H1 (cell line): ENCODE data around the gene KRTAP5-6. TPM values are rescaled to one million over a fixed set of nuclear protein-coding genes. Genes with fewer than 3 reads are reported as not detected.

Experiments used
- CTCF ChIA-PET: fragments of 300-600 bp; sonication (Branson Sonifier 250); formaldehyde crosslinking; loops from one replicate; lab custom pipeline; 2021; ENCODE audit not compliant: partially characterized antibody; lab: Charles Lee
- POLR2A ChIA-PET: fragments of 300-600 bp; sonication (Branson Sonifier 250); formaldehyde crosslinking; loops from one replicate; lab custom pipeline; 2021; ENCODE audit warnings: inconsistent platforms; ENCODE audit not compliant: partially characterized antibody; lab: Charles Lee
- DNase-seq, 2 experiments: peaks; one replicate each; pipeline versions ENCODE4 v3.0.0 to v3.0.0-alpha.2; 2010 to 2022; ENCODE audit warnings: low spot score in 2 of 2, low read depth in 1 of 2, mixed read lengths in 1 of 2
- FAIRE-seq: peaks from 2 replicates; lab custom pipeline; 2011; peaks lifted over from hg19 to GRCh38; lab: Jason Lieb, UNC
- H2AFZ ChIP-seq: 2 replicates; pipeline ENCODE4 v1.8.1; 2012; ENCODE audit warnings: low read length, inconsistent platforms
- H2AK5ac ChIP-seq: 2 replicates; pipeline ENCODE4 v1.6.1; 2013; ENCODE audit warnings: low read depth, low read length
- H2BK120ac ChIP-seq: replicated peaks from 2 replicates; pipeline ENCODE3; 2013; ENCODE audit warnings: low read depth, low read length, inconsistent platforms
- H2BK12ac ChIP-seq: 2 replicates; pipeline ENCODE4 v1.6.1; 2013; ENCODE audit warnings: low read depth, low read length
- H2BK15ac ChIP-seq: 2 replicates; pipeline ENCODE4 v1.6.1; 2013; ENCODE audit warnings: low read length
- H2BK20ac ChIP-seq: 2 replicates; pipeline ENCODE4 v1.6.1; 2013; ENCODE audit warnings: low read length
- H2BK5ac ChIP-seq: 2 replicates; pipeline ENCODE4 v1.6.1; 2013; ENCODE audit warnings: low read depth, low read length
- H3K14ac ChIP-seq: 2 replicates; pipeline ENCODE4 v1.6.1; 2013; ENCODE audit warnings: inconsistent platforms; ENCODE audit not compliant: insufficient read length
- H3K18ac ChIP-seq: 2 replicates; pipeline ENCODE4 v1.6.1; 2013; ENCODE audit warnings: low read length; ENCODE audit errors: extremely low read depth
- H3K23ac ChIP-seq: 2 replicates; pipeline ENCODE4 v1.6.1; 2013; ENCODE audit warnings: inconsistent platforms; ENCODE audit not compliant: insufficient read length
- H3K23me2 ChIP-seq: 2 replicates; pipeline ENCODE4 v1.6.1; 2013; ENCODE audit warnings: low read depth, low read length
- H3K27ac ChIP-seq: 2 replicates; pipeline ENCODE4 v1.6.1; 2011; ENCODE audit warnings: low read depth, low read length, inconsistent platforms
- H3K27me3 ChIP-seq, 4 experiments: replicated peaks in 1 of 4; 1 replicate in 1 of 4; 2 replicates in 3 of 4; pipeline versions ENCODE4 v1.6.1 to v1.8.1; 2011 to 2013; ENCODE audit warnings: low read length in 3 of 4, mild to moderate bottlenecking in 3 of 4, inconsistent platforms in 2 of 4, mixed read lengths in 2 of 4, moderate library complexity in 1 of 4; ENCODE audit not compliant: control insufficient read depth in 3 of 4, insufficient read depth in 3 of 4; ENCODE audit errors: extremely low read depth in 1 of 4
- H3K36me3 ChIP-seq, 4 experiments: 2 replicates each; pipeline versions ENCODE4 v1.6.1 to v1.8.1; 2011 to 2013; ENCODE audit warnings: mild to moderate bottlenecking in 4 of 4, low read length in 3 of 4, moderate library complexity in 2 of 4, control low read depth in 1 of 4, inconsistent platforms in 1 of 4; ENCODE audit not compliant: insufficient read depth in 4 of 4, control insufficient read depth in 2 of 4
- H3K4ac ChIP-seq: replicated peaks from 2 replicates; pipeline ENCODE3; 2013; ENCODE audit warnings: low read length, low read depth, mixed read lengths, inconsistent platforms; ENCODE audit not compliant: insufficient read length
- H3K4me1 ChIP-seq, 4 experiments: replicated peaks in 1 of 4; 1 replicate in 1 of 4; 2 replicates in 3 of 4; pipeline versions ENCODE4 v1.6.1 to v1.8.1; 2011 to 2013; ENCODE audit warnings: low read length in 3 of 4, inconsistent platforms in 2 of 4, mixed read lengths in 1 of 4; ENCODE audit not compliant: insufficient read depth in 4 of 4, control insufficient read depth in 3 of 4
- H3K4me2 ChIP-seq, 2 experiments: 2 replicates each; pipeline versions ENCODE4 v1.6.1 to v1.8.1; 2011 to 2013; ENCODE audit warnings: low read depth in 2 of 2, low read length in 2 of 2, control low read depth in 1 of 2, inconsistent platforms in 1 of 2, mild to moderate bottlenecking in 1 of 2; ENCODE audit not compliant: insufficient read depth in 1 of 2
- H3K4me3 ChIP-seq, 4 experiments: fragments of 200-600, 300-600 bp in 1 of 4; sonication (generic), shearing (Covaris generic), sonication (Bioruptor Twin) in 1 of 4; 2 replicates each; pipeline versions ENCODE4 v1.5.1 to v1.8.1; 2011 to 2016; ENCODE audit warnings: low read length in 4 of 4, low read depth in 3 of 4, control low read depth in 2 of 4, inconsistent platforms in 2 of 4, mild to moderate bottlenecking in 2 of 4, mixed read lengths in 1 of 4, moderate library complexity in 1 of 4; ENCODE audit not compliant: insufficient read depth in 2 of 4; ENCODE audit errors: extremely low read depth in 1 of 4
- H3K56ac ChIP-seq: replicated peaks from 2 replicates; pipeline ENCODE3; 2013; ENCODE audit warnings: low read depth, mild to moderate bottlenecking, mixed read lengths, low read length, inconsistent platforms; ENCODE audit not compliant: insufficient read length
- H3K79me1 ChIP-seq: 2 replicates; pipeline ENCODE4 v1.6.1; 2013; ENCODE audit warnings: low read depth, low read length, control low read depth
- H3K79me2 ChIP-seq, 2 experiments: 2 replicates each; pipeline versions ENCODE4 v1.6.1 to v1.8.1; 2012 to 2013; ENCODE audit warnings: low read length in 2 of 2, mild to moderate bottlenecking in 2 of 2, inconsistent platforms in 1 of 2; ENCODE audit not compliant: insufficient read depth in 2 of 2, control insufficient read depth in 1 of 2
- H3K9ac ChIP-seq, 4 experiments: replicated peaks in 1 of 4; 1 replicate in 1 of 4; 2 replicates in 3 of 4; pipeline versions ENCODE4 v1.6.1 to v1.8.1; 2011 to 2013; ENCODE audit warnings: low read depth in 3 of 4, low read length in 3 of 4, control low read depth in 2 of 4, mild to moderate bottlenecking in 2 of 4, moderate library complexity in 2 of 4, inconsistent platforms in 1 of 4; ENCODE audit errors: extremely low read depth in 1 of 4
- H3K9me3 ChIP-seq, 2 experiments: 2 replicates each; pipeline versions ENCODE4 v1.6.1 to v1.8.1; 2012 to 2013; ENCODE audit warnings: mild to moderate bottlenecking in 2 of 2, moderate library complexity in 2 of 2, control low read depth in 1 of 2, inconsistent platforms in 1 of 2, low read depth in 1 of 2, low read length in 1 of 2, mixed read lengths in 1 of 2; ENCODE audit not compliant: insufficient read depth in 2 of 2
- H4K20me1 ChIP-seq, 2 experiments: replicated peaks in 1 of 2; 2 replicates each; pipeline versions ENCODE3 to v1.8.1; 2011 to 2013; ENCODE audit warnings: inconsistent platforms in 2 of 2, low read length in 2 of 2, mild to moderate bottlenecking in 1 of 2; ENCODE audit not compliant: insufficient read depth in 2 of 2, control insufficient read depth in 1 of 2
- H4K5ac ChIP-seq: 2 replicates; pipeline ENCODE4 v1.6.1; 2013; ENCODE audit warnings: low read length, low read depth, mixed read lengths, inconsistent platforms; ENCODE audit not compliant: insufficient read length
- H4K8ac ChIP-seq: 2 replicates; pipeline ENCODE4 v1.8.0; 2013; ENCODE audit warnings: mild to moderate bottlenecking, moderate library complexity, low read length, inconsistent platforms; ENCODE audit not compliant: insufficient read depth; ENCODE audit errors: extremely low read depth
- H4K91ac ChIP-seq: replicated peaks from 2 replicates; pipeline ENCODE3; 2013; ENCODE audit warnings: low read length, mixed read lengths, inconsistent platforms; ENCODE audit not compliant: insufficient read length
- CBX5 ChIP-seq: fragments of 300-800, 300-1000 bp; sonication (generic); IDR thresholded peaks from 2 replicates; pipeline ENCODE4 v1.7.1; 2016; ENCODE audit warnings: antibody characterized with exemption, low read length, low read depth
- JUND ChIP-seq: IDR thresholded peaks from 2 replicates; pipeline ENCODE4 v1.6.1; 2011; ENCODE audit warnings: mild to moderate bottlenecking, improper control_type of control experiment, low read length
- NANOG ChIP-seq: IDR thresholded peaks from 2 replicates; pipeline ENCODE4 v1.6.1; 2011; ENCODE audit warnings: low read length, low read depth, mild to moderate bottlenecking, inconsistent platforms; ENCODE audit not compliant: insufficient read depth, poor library complexity, severe bottlenecking
- NRF1 ChIP-seq: IDR thresholded peaks from 2 replicates; pipeline ENCODE4 v1.6.1; 2011; ENCODE audit warnings: mild to moderate bottlenecking, low read depth, low read length, improper control_type of control experiment
- PHF8 ChIP-seq: fragments of 200-600 bp; sonication (generic); conservative IDR thresholded peaks from 2 replicates; pipeline ENCODE4 v1.7.1; 2012; ENCODE audit warnings: low read depth, mild to moderate bottlenecking, inconsistent platforms, low read length, moderate library complexity
- RNF2 ChIP-seq: fragments of 200-900, 300-1000 bp; sonication (generic); IDR thresholded peaks from 2 replicates; pipeline ENCODE4 v1.7.1; 2016; ENCODE audit warnings: borderline replicate concordance, low read depth, mild to moderate bottlenecking, antibody characterized with exemption, low read length; ENCODE audit not compliant: poor library complexity, severe bottlenecking; ENCODE audit errors: missing control alignments
- ZNF274 ChIP-seq: IDR thresholded peaks from 2 replicates; pipeline ENCODE4 v1.7.0; 2012; ENCODE audit warnings: low read length, borderline replicate concordance; ENCODE audit errors: extremely low read depth
- WGBS, 2 experiments: shearing (Covaris generic) in 1 of 2; methylation state at CpG; one replicate each; pipeline versions ENCODE4 v1.1.6 to v1.1.7; 2013 to 2015; ENCODE audit warnings: low lambda C conversion rate in 2 of 2, mixed read lengths in 2 of 2, inconsistent platforms in 1 of 2, low coverage in 1 of 2, missing lambda C conversion rate in 1 of 2; ENCODE audit not compliant: insufficient replicate concordance in 2 of 2, insufficient coverage in 1 of 2, insufficient read length in 1 of 2; ENCODE audit errors: extremely low coverage in 1 of 2, missing lambda C conversion rate in 1 of 2; 5-methylcytosine and 5-hydroxymethylcytosine counted together
- polyA plus RNA-seq, 7 experiments: library from polyadenylated mRNA; depleted of rRNA in 3 of 7; stranded (reverse) in 5 of 7; unstranded in 2 of 7; fragments of >200 nt in 5 of 7; fragments of 200-250 nt in 2 of 7; gene quantifications; 1 replicate in 5 of 7; 2 replicates in 1 of 7; 4 replicates in 1 of 7; pipeline versions ENCODE4 v1.2.1 to v1.2.3, GENCODE V29; 2011 to 2013; ENCODE audit warnings: missing spikeins in 2 of 7, mixed read lengths in 2 of 7
- total RNA-seq: library from RNA; stranded (reverse); fragmentation: NEBNext Ultra II Directional; extraction: Animal tissue kit (Norgen Biotek cat#: 25700); gene quantifications from 2 replicates; pipeline ENCODE4 v1.2.1, GENCODE V29; 2021

KRTAP5-6 gene
- total and polyA plus RNA-seq, 2 of the 8 experiments (the other 6 are each of a cell fraction or from before 2014, with no cell fraction given): not detected

DNA sequence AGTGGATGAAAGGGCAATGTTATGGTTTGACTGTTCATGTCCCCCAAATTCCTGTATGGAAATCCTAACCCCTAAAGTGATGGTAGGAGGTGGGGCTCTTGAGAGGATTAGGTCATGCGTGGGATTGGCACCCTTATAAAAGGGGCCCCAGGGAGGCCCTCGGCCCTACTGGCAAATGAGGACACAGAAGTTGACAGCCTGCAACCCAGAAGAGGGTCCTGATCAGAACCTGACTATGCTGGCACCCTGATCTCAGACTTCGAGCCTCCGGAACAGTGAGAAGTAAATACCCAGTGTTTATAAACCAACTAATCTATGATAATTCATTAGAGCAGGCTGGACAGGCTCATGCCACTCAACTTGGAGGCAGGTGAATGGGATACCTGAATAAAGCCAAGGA, 44.7 kb downstream of the KRTAP5-6 start:
- no peaks in the 10 kb centered on the region; a peak in 1 of 8 replicates for H3K36me3 ChIP-seq
- H3K79me2 ChIP-seq: no peaks in the 10 kb centered on the region
- no peak overlapping the region for H4K8ac ChIP-seq
- H3K4me3 ChIP-seq: no peak overlapping the region
- no peak overlapping the region for H2BK12ac ChIP-seq
- no peak overlapping the region for H3K4ac ChIP-seq
- no peak overlapping the region for H3K27ac ChIP-seq
- H4K5ac ChIP-seq: no peak overlapping the region
- H2BK20ac ChIP-seq: no peak overlapping the region
- POLR2A ChIA-PET: interaction anchor here (0.6 kb wide), 1 partner anchor 20 kb away, joined by 3 read pairs; no protein-coding TSS in a partner anchor
- H2BK120ac ChIP-seq: no peak overlapping the region
- H2BK5ac ChIP-seq: no peak overlapping the region
- no peak overlapping the region for H3K56ac ChIP-seq
- TF ChIP-seq JUND (no peak), NRF1 (no peak), ZNF274 (no peak), PHF8 (no peak), CBX5 (no peak), NANOG (no peak), RNF2 (no peak)
- TF ChIP-seq, all 59 proteins: peak for 0
- H3K9ac ChIP-seq: no peak overlapping the region
- no peaks in the 10 kb centered on the region for H3K4me1 ChIP-seq
- H3K9me3 ChIP-seq: peaks cover 0 to 6% of the 10 kb centered on the region in 2 experiments; a peak in 2 of 4 replicates
- DNase-seq (no peak), FAIRE-seq (no peak)
- H3K79me1 ChIP-seq: no peaks in the 10 kb centered on the region
- peaks cover 10% of the 10 kb centered on the region for H3K23me2 ChIP-seq
- no peak overlapping the region for H2AK5ac ChIP-seq
- H3K4me2 ChIP-seq: no peak overlapping the region
- H2BK15ac ChIP-seq: no peak overlapping the region
- H4K91ac ChIP-seq: no peak overlapping the region
- H3K27me3 ChIP-seq: peaks cover 0 to 7% (median 0%) of the 10 kb centered on the region in 4 experiments; a peak in 4 of 7 replicates
- WGBS, 2 experiments: 80% methylated on average over 4 of the region's 4 CpGs; no CpG with 5 or more reads in 1 of the 2 experiments
- H4K20me1 ChIP-seq: peaks cover 0 to 10% of the 10 kb centered on the region in 2 experiments
- no peak overlapping the region for H2AFZ ChIP-seq
- no peak overlapping the region for H3K23ac ChIP-seq
- H3K18ac ChIP-seq: no peak overlapping the region
- no peak overlapping the region for H3K14ac ChIP-seq
- CTCF ChIA-PET: interaction anchor here (0.9 kb wide), 1 partner anchor 409 kb away, joined by 3 read pairs; no protein-coding TSS in a partner anchor
